Measurements from ENCODE around the gene PAQR5.
"Not testable (repeated sequence)": the region's sequence is repeated elsewhere in the genome, so short reads cannot be mapped to it uniquely, and the experiment has no call there.

PAQR5 gene

GRCh38 chr15:69434238-69434637 lies 135.5 kb downstream of the PAQR5 start:
- DNase-seq: no peak

- no peak for DNase-seq
Measured at GRCh38 chr15:69434679-69435078, 136.0 kb downstream of the PAQR5 start.

- DNase-seq: no peak
Measured at GRCh38 chr15:69435985-69436384, 137.3 kb downstream of the PAQR5 start.

- no peak for DNase-seq
Measured at GRCh38 chr15:69436951-69437350, 138.2 kb downstream of the PAQR5 start.

- no peak for DNase-seq
Measured at GRCh38 chr15:69439623-69440022, 140.9 kb downstream of the PAQR5 start.

- DNase-seq: peak; percentile 25
Measured at GRCh38 chr15:69443032-69443611, 144.4 kb downstream of the PAQR5 start.

GRCh38 chr15:69444686-69445085 lies 146.0 kb downstream of the PAQR5 start:
- DNase-seq: no peak

- DNase-seq: no peak
Measured at GRCh38 chr15:69446953-69447352, 148.2 kb downstream of the PAQR5 start.

- not testable (repeated sequence) for DNase-seq
Measured at GRCh38 chr15:69450221-69450620, 151.5 kb downstream of the PAQR5 start.

GRCh38 chr15:69450968-69451695 lies 152.4 kb downstream of the PAQR5 start:
- DNase-seq: no peak

GRCh38 chr15:69451951-69452691 lies 153.4 kb downstream of the PAQR5 start:
- DNase-seq: peak; percentile 30

GRCh38 chr15:69452692-69453521 lies 154.2 kb downstream of the PAQR5 start, which contains the start of gene RPLP1:
Gene RPLP1 (plus strand): TSS chr15:69452818. CDS start chr15:69452949, 131 bp downstream.
- peak; percentile 96 for DNase-seq

GRCh38 chr15:69454953-69455352 lies 156.2 kb downstream of the PAQR5 start:
- no peak for DNase-seq

GRCh38 chr15:69456208-69457166 lies 157.8 kb downstream of the PAQR5 start:
- no peak for DNase-seq

Measured in CD4-positive, alpha-beta T cell treated with Interleukin-21 for 1 hour (primary cell).